Esophagus squamous epithelium (tissue), 5 donors: Measurements from ENCODE around the gene APAF1. TPM values are rescaled to one million over a fixed set of nuclear protein-coding genes. Genes with fewer than 3 reads are reported as not detected.

Source experiments
- DNase-seq: peaks from one replicate; lab custom pipeline; 2025; lab: John Stamatoyannopoulos, UW
- H3K27ac ChIP-seq, 4 donors: fragments of 200-600 bp; sonication (generic); one replicate each; pipeline ENCODE4 v1.5.1; 2016 to 2019; ENCODE audit warnings: mild to moderate bottlenecking in 1 of 4
- H3K27me3 ChIP-seq, 4 donors: fragments of 200-600 bp; sonication (generic); 1 replicate in 3 of 4; 2 replicates in 1 of 4; pipeline versions ENCODE4 v1.5.1 to v1.6.0; 2017 to 2021; ENCODE audit warnings: antibody characterized with exemption in 1 of 4
- H3K36me3 ChIP-seq, 3 donors: fragments of 200-600 bp; sonication (generic); one replicate each; pipeline ENCODE4 v1.5.1; 2016 to 2019
- H3K4me1 ChIP-seq, 3 donors: fragments of 200-600 bp; sonication (generic); one replicate each; pipeline ENCODE4 v1.5.1; 2017 to 2019
- H3K4me3 ChIP-seq, 4 donors: fragments of 200-600 bp; sonication (generic); 1 replicate in 3 of 4; 2 replicates in 1 of 4; pipeline ENCODE4 v1.5.1; 2016 to 2019; ENCODE audit warnings: mild to moderate bottlenecking in 2 of 4, moderate library complexity in 1 of 4
- H3K9me3 ChIP-seq, 3 donors: fragments of 200-600 bp; sonication (generic); one replicate each; pipeline ENCODE4 v1.5.1; 2016 to 2019
- CTCF ChIP-seq, 6 experiments: fragments of 450-650 bp in 4 of 6; fragments of 200-600 bp in 2 of 6; sonication (generic) in 2 of 6; IDR thresholded peaks; one replicate each; pipeline ENCODE4 v1.5.1; 2016 to 2019; ENCODE audit warnings: antibody characterized with exemption in 6 of 6, mild to moderate bottlenecking in 4 of 6, moderate library complexity in 4 of 6
- POLR2A ChIP-seq, 4 donors: fragments of 450-650 bp; IDR thresholded peaks; one replicate each; pipeline ENCODE4 v1.6.1; 2017; ENCODE audit warnings: antibody characterized with exemption in 4 of 4, mild to moderate bottlenecking in 4 of 4, moderate library complexity in 3 of 4
- WGBS, 2 donors: methylation state at CpG; one replicate each; pipeline ENCODE4 v1.1.5; 2018; 5-methylcytosine and 5-hydroxymethylcytosine counted together
- intact Hi-C: fragments of 100-400 bp; cut with DNase I; formaldehyde crosslinking; loops from one replicate; pipeline ENCODE4 v1.15.0; 2022
- total RNA-seq, 4 donors: library from RNA; depleted of rRNA; stranded (reverse); fragments of >200 nt; gene quantifications; one replicate each; pipeline ENCODE4 v1.1.0, GENCODE V29; 2016
- donor health status: DM: yes; HTN: yes; CAD: no.

APAF1 gene
- total RNA-seq, 4 donors from 2014 or later, result 4.1 to 11.1 (median 8.9) TPM

- WGBS, 2 donors, result 25 to 29% methylated on average over 10 to 11 of the region's 54 CpGs
- no peak for DNase-seq
- Histone ChIP-seq H3K36me3 (no peaks in the 10 kb centered on the region), H3K27ac (no peak overlapping the region), H3K27me3 (peaks cover 0 to 11% (median 2%) of the 10 kb centered on the region in 4 donors), H3K4me3 (peak overlapping the region; percentile 29 to 69 (median 43)), H3K4me1 (peaks cover 0 to 15% (median 12%) of the 10 kb centered on the region in 3 donors), H3K9me3 (no peaks in the 10 kb centered on the region)
- intact Hi-C loops, result no loop called here
- TF ChIP-seq POLR2A (IDR thresholded peaks at IDR 0.05) (no peak), CTCF (IDR thresholded peaks at IDR 0.05) (no peak)
Observed at GRCh38 chr12:98745578-98746391, 100.7 kb downstream of the APAF1 start.

GRCh38 chr12:98748463-98748862, 103.4 kb downstream of the APAF1 start:
- TF ChIP-seq CTCF (IDR thresholded peaks at IDR 0.05) (no peak), POLR2A (IDR thresholded peaks at IDR 0.05) (no peak)
- intact Hi-C loops, result no loop called here
- Histone ChIP-seq H3K4me3 (no peak overlapping the region), H3K9me3 (no peaks in the 10 kb centered on the region), H3K36me3 (no peaks in the 10 kb centered on the region), H3K27me3 (peaks cover 0 to 11% (median 2%) of the 10 kb centered on the region in 4 donors), H3K27ac (no peak overlapping the region), H3K4me1 (peaks cover 0 to 15% (median 12%) of the 10 kb centered on the region in 3 donors)
- 71 to 79% methylated on average over 3 of the region's 3 CpGs for WGBS, 2 donors
- DNase-seq, result no peak

GRCh38 chr12:98750511-98750910, 105.4 kb downstream of the APAF1 start:
- H3K4me1 ChIP-seq, result peaks cover 0 to 9% (median 8%) of the 10 kb centered on the region in 3 donors
- H3K36me3 ChIP-seq, result no peaks in the 10 kb centered on the region
- WGBS, 2 donors, result 33 to 34% methylated on average over 5 to 9 of the region's 9 CpGs
- intact Hi-C loops, result no loop called here
- H3K27ac ChIP-seq, result no peak overlapping the region
- no peaks in the 10 kb centered on the region for H3K9me3 ChIP-seq
- H3K4me3 ChIP-seq, result no peak overlapping the region
- DNase-seq, result no peak
- TF ChIP-seq CTCF (IDR thresholded peaks at IDR 0.05) (no peak), POLR2A (IDR thresholded peaks at IDR 0.05) (no peak)
- H3K27me3 ChIP-seq, result peaks cover 0 to 10% (median 2%) of the 10 kb centered on the region in 4 donors

- intact Hi-C loops, result no loop called here
- no peak overlapping the region for H3K27ac ChIP-seq
- H3K36me3 ChIP-seq, result no peaks in the 10 kb centered on the region
- no peaks in the 10 kb centered on the region for H3K9me3 ChIP-seq
- TF ChIP-seq CTCF (IDR thresholded peaks at IDR 0.05), result no peak
- TF ChIP-seq POLR2A (IDR thresholded peaks at IDR 0.05), result no peak
- H3K4me1 ChIP-seq, result no peaks in the 10 kb centered on the region
- DNase-seq, result no peak
- H3K27me3 ChIP-seq, result no peaks in the 10 kb centered on the region
- H3K4me3 ChIP-seq, result no peak overlapping the region
- WGBS, 2 donors, result 76 to 86% methylated on average over 4 of the region's 4 CpGs
Observed at GRCh38 chr12:98751580-98752115, 106.6 kb downstream of the APAF1 start.

GRCh38 chr12:98752726-98753125, 107.6 kb downstream of the APAF1 start:
- H3K4me3 ChIP-seq, result no peak overlapping the region
- no peaks in the 10 kb centered on the region for H3K9me3 ChIP-seq
- no peak for DNase-seq
- H3K36me3 ChIP-seq, result no peaks in the 10 kb centered on the region
- no peaks in the 10 kb centered on the region for H3K4me1 ChIP-seq
- TF ChIP-seq CTCF (IDR thresholded peaks at IDR 0.05), result no peak
- no peak for TF ChIP-seq POLR2A (IDR thresholded peaks at IDR 0.05)
- no peak overlapping the region for H3K27ac ChIP-seq
- intact Hi-C loops, result no loop called here
- no peaks in the 10 kb centered on the region for H3K27me3 ChIP-seq
- 59 to 86% methylated on average over 5 of the region's 5 CpGs for WGBS, 2 donors
